Mucosa of descending colon (tissue), 3 donors: Measurements from ENCODE around the gene OR9Q1. TPM values are rescaled to one million over a fixed set of nuclear protein-coding genes. Genes with fewer than 3 reads are reported as not detected.

Experiments used
- ATAC-seq: fragments of 200-7000 bp; cut with Tn5 transposase; one replicate; pipeline ENCODE4 v1.9.1; 2020; ENCODE audit warnings: mild to moderate bottlenecking, moderate library complexity
- DNase-seq, 3 donors: peaks; one replicate each; pipeline ENCODE4 v3.0.0-alpha.2; 2020
- H3K36me3 ChIP-seq: fragments of 200-600 bp; one replicate; pipeline ENCODE4 v1.8.0; 2021; ENCODE audit warnings: low read depth, mild to moderate bottlenecking
- H3K4me1 ChIP-seq: fragments of 200-600 bp; one replicate; pipeline ENCODE4 v1.8.0; 2021; ENCODE audit warnings: low read depth, mild to moderate bottlenecking
- H3K4me3 ChIP-seq: fragments of 200-600 bp; one replicate; pipeline ENCODE4 v1.8.0; 2021; ENCODE audit warnings: mild to moderate bottlenecking
- H3K9me3 ChIP-seq: fragments of 200-600 bp; one replicate; pipeline ENCODE4 v1.8.0; 2021; ENCODE audit warnings: mild to moderate bottlenecking
- intact Hi-C, 2 donors: fragments of 100-400 bp; cut with DNase I in 1 of 2; cut with micrococcal nuclease in 1 of 2; formaldehyde crosslinking; loops; one replicate each; pipeline versions ENCODE4 v1.11.0 to v1.11.1; 2022; cut with DNase I, micrococcal nuclease
- total RNA-seq, 3 donors: library from RNA; stranded (reverse); fragmentation: NEBNext Ultra II Directional in 2 of 3; extraction: Animal tissue kit (Norgen Biotek cat#: 25700) in 2 of 3; gene quantifications; one replicate each; pipeline versions ENCODE4 v1.2.1 to v1.2.4, GENCODE V29; 2021 to 2023
- TF ChIP-seq, protein P1 (sequence below): fragments of 200-600 bp; IDR thresholded peaks from one replicate; pipeline ENCODE4 v1.8.0; 2022; ENCODE audit warnings: antibody characterized with exemption, mild to moderate bottlenecking
- donor health status: DM: no; HTN: no; CAD: no; lungs with moderate emphysema.
- donor health status: DM: no; HTN: no; CAD: no.
- donor health status: DM: no; HTN: yes; CAD: no.

The OR9Q1 gene
- total RNA-seq, 3 donors from 2014 or later: not detected

DNA sequence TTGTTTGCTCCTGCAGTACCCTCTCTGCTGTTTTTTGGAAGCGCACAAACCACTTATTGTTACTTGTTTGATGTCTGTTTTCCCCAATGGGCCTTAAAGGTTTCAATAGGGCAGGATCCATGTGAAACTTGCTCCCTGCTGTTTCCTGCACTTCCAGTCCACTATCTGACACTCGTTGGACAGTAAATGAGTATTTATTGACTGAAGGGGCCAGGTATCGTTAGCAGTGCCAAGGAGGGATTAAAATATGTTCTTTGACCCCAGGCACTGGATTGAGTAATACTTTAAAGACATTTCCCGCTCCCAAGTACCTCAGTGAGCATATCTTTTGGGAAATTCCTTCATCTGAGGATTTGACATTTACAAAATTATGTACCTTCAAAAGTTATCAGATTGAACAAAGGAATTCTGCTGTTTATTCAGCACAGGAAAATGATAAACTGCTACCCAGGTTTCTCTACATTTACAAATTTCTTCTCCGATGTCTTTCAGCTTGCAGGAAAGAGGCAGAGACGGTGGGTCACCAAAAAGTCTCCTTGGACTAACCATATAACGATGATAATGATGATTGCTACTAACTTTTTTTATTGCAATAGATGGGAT is 141.9 kb downstream of the OR9Q1 start:
- TF ChIP-seq, protein P1, sequence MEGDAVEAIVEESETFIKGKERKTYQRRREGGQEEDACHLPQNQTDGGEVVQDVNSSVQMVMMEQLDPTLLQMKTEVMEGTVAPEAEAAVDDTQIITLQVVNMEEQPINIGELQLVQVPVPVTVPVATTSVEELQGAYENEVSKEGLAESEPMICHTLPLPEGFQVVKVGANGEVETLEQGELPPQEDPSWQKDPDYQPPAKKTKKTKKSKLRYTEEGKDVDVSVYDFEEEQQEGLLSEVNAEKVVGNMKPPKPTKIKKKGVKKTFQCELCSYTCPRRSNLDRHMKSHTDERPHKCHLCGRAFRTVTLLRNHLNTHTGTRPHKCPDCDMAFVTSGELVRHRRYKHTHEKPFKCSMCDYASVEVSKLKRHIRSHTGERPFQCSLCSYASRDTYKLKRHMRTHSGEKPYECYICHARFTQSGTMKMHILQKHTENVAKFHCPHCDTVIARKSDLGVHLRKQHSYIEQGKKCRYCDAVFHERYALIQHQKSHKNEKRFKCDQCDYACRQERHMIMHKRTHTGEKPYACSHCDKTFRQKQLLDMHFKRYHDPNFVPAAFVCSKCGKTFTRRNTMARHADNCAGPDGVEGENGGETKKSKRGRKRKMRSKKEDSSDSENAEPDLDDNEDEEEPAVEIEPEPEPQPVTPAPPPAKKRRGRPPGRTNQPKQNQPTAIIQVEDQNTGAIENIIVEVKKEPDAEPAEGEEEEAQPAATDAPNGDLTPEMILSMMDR: no peak
- peak; percentile 87 for ATAC-seq
- no peak overlapping the region for H3K4me3 ChIP-seq
- peaks cover 3% of the 10 kb centered on the region for H3K4me1 ChIP-seq
- DNase-seq: peak in 1 of 3 donors; percentile 15
- H3K36me3 ChIP-seq: no peaks in the 10 kb centered on the region
- no peaks in the 10 kb centered on the region for H3K9me3 ChIP-seq
- intact Hi-C loops: no loop called here

DNA sequence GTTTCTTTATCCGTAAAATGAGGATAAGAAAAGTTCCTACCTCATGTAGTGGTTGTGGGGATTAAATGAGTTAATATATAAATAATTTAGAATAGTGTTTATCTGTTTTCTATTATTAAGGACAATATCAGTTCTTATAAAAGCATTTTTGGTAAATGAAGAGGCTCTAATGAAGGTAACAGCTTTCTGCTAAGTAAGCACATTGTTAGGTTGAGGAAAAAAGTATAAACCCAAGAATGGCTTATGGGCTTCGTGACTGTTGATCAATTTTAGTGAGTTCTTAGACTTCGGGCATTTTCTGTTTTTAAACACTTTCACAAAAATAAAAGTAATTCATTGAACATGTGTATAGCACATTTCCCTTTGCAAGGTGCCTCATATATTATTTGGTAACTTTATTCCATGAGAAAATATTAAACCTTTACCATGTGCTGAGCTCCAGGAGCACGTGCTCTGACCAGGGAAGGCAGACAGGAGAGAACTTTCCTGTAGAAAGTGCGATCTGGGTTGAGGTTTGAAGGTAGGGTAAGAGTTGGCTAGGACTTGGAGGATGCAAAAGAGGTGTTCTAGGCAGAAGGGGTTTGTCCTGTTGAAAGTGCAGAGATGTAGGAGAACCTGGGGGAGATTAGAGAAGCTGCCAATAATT is 153.9 kb downstream of the OR9Q1 start:
- no peak overlapping the region for H3K4me3 ChIP-seq
- H3K36me3 ChIP-seq: no peaks in the 10 kb centered on the region
- TF ChIP-seq, protein P1: no peak
- H3K9me3 ChIP-seq: no peaks in the 10 kb centered on the region
- DNase-seq (no peak), ATAC-seq (no peak)
- H3K4me1 ChIP-seq: no peaks in the 10 kb centered on the region
- intact Hi-C loops: no loop called here

DNA sequence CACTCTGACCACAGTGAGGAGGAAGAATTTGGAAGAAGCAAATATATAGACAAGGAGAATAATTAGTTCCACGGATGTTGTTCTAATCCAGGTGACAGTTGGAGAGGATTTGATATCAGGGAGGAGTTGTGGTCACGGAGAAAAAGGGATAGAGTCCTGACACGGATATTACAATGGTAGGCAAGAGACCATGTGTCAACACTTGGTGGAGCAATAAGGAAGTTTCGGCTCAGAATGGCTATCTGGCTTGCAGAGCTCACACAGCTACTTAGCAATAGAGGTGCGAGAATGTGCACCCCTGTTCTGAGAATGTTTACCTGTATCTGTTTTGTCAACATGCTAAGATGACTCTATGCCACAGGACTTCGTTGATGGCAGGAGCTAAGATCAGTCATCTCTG is 154.8 kb downstream of the OR9Q1 start:
- TF ChIP-seq, protein P1: no peak
- no peaks in the 10 kb centered on the region for H3K4me1 ChIP-seq
- ATAC-seq (peak; percentile 86), DNase-seq (peak in 1 of 3 donors; percentile 18)
- intact Hi-C loops: no loop called here
- no peaks in the 10 kb centered on the region for H3K36me3 ChIP-seq
- H3K9me3 ChIP-seq: no peaks in the 10 kb centered on the region
- H3K4me3 ChIP-seq: no peak overlapping the region

DNA sequence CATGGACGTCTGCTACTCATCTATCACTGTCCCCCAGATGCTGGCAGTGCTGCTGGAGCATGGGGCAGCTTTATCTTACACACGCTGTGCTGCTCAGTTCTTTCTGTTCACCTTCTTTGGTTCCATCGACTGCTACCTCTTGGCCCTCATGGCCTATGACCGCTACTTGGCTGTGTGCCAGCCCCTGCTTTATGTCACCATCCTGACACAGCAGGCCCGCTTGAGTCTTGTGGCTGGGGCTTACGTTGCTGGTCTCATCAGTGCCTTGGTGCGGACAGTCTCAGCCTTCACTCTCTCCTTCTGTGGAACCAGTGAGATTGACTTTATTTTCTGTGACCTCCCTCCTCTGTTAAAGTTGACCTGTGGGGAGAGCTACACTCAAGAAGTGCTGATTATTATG is 156.0 kb downstream of the OR9Q1 start:
- no peak for ATAC-seq
- Histone ChIP-seq H3K36me3 (no peaks in the 10 kb centered on the region), H3K4me3 (no peak overlapping the region), H3K4me1 (no peaks in the 10 kb centered on the region), H3K9me3 (no peaks in the 10 kb centered on the region)
- intact Hi-C loops: no loop called here
- TF ChIP-seq, protein P1: no peak
- peak in 1 of 3 donors; percentile 48 for DNase-seq

DNA sequence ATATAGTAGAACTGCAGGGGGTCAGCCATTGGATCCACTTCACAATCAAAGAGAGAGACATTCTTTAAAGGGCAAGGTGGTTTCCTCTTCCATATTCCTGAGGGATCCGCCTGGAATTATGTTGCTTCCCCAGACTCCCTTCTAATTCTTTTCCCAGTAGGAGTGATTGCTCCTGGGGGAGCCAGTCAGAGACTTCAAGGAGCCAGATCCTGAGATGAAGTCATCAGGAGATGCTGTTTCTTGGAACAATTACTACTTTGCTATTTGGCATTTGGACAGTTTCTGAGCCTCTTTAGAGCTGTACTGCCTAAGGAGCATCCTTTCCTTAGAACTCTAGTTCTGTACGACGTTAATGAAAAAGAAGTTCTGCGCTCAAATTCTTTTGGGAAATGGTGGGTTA is 163.3 kb downstream of the OR9Q1 start:
- Histone ChIP-seq H3K4me3 (no peak overlapping the region), H3K36me3 (no peaks in the 10 kb centered on the region), H3K4me1 (no peaks in the 10 kb centered on the region), H3K9me3 (no peaks in the 10 kb centered on the region)
- no peak for DNase-seq
- ATAC-seq: no peak
- intact Hi-C loops: no loop called here
- TF ChIP-seq, protein P1: no peak
